Liver (tissue), 9 donors: Measurements from ENCODE around the gene GNB1. TPM values are rescaled to one million over a fixed set of nuclear protein-coding genes. Genes with fewer than 3 reads are reported as not detected.

Experiments used
- DNase-seq: peaks from one replicate; pipeline ENCODE4 v3.0.0-alpha.2; 2017; ENCODE audit warnings: low spot score
- H3K27ac ChIP-seq, 2 donors: one replicate each; pipeline ENCODE4 v1.7.0; 2013; ENCODE audit warnings: inconsistent platforms in 2 of 2, low read length in 2 of 2, control low read depth in 1 of 2, low read depth in 1 of 2, mild to moderate bottlenecking in 1 of 2
- H3K27me3 ChIP-seq, 4 donors: one replicate each; pipeline versions ENCODE4 v1.6.1 to v1.7.0; 2013; ENCODE audit warnings: low read length in 3 of 4, inconsistent platforms in 1 of 4, mild to moderate bottlenecking in 1 of 4, moderate library complexity in 1 of 4; ENCODE audit not compliant: control insufficient read depth in 4 of 4, insufficient read depth in 4 of 4
- H3K36me3 ChIP-seq, 4 donors: one replicate each; pipeline versions ENCODE4 v1.6.1 to v1.7.0; 2013; ENCODE audit warnings: low read length in 3 of 4, mild to moderate bottlenecking in 3 of 4, low read depth in 1 of 4, moderate library complexity in 1 of 4; ENCODE audit not compliant: control insufficient read depth in 4 of 4, insufficient read depth in 3 of 4
- H3K4me1 ChIP-seq, 4 donors: one replicate each; pipeline versions ENCODE4 v1.6.1 to v1.7.0; 2013; ENCODE audit warnings: low read length in 3 of 4, mild to moderate bottlenecking in 3 of 4, moderate library complexity in 1 of 4; ENCODE audit not compliant: control insufficient read depth in 4 of 4, insufficient read depth in 4 of 4
- H3K4me3 ChIP-seq, 3 donors: one replicate each; pipeline versions ENCODE4 v1.6.1 to v1.7.0; 2013; ENCODE audit warnings: low read length in 3 of 3, control low read depth in 1 of 3, low read depth in 1 of 3, mild to moderate bottlenecking in 1 of 3
- H3K9ac ChIP-seq, 2 donors: one replicate each; pipeline ENCODE4 v1.7.0; 2013; ENCODE audit warnings: low read length in 2 of 2, mild to moderate bottlenecking in 2 of 2, moderate library complexity in 2 of 2, control low read depth in 1 of 2, low read depth in 1 of 2
- H3K9me3 ChIP-seq, 4 donors: one replicate each; pipeline versions ENCODE4 v1.6.1 to v1.7.0; 2013; ENCODE audit warnings: low read length in 3 of 4; ENCODE audit not compliant: control insufficient read depth in 4 of 4
- EGR1 ChIP-seq, 2 donors: IDR thresholded peaks; 2 replicates each; pipeline ENCODE4 v1.6.1; 2016 to 2018; ENCODE audit warnings: antibody characterized with exemption in 2 of 2, low read depth in 2 of 2
- FOXA1 ChIP-seq: IDR thresholded peaks from 2 replicates; pipeline ENCODE4 v1.6.1; 2016; ENCODE audit warnings: antibody characterized with exemption
- FOXA2 ChIP-seq: IDR thresholded peaks from 2 replicates; pipeline ENCODE4 v1.6.1; 2016; ENCODE audit warnings: antibody characterized with exemption
- GABPA ChIP-seq, 2 donors: IDR thresholded peaks in 1 of 2; conservative IDR thresholded peaks in 1 of 2; 2 replicates each; pipeline ENCODE4 v1.6.1; 2016; ENCODE audit warnings: antibody characterized with exemption in 2 of 2, mild to moderate bottlenecking in 1 of 2, moderate library complexity in 1 of 2
- HNF4A ChIP-seq, 2 donors: conservative IDR thresholded peaks; 2 replicates each; pipeline ENCODE4 v1.6.1; 2016; ENCODE audit warnings: antibody characterized with exemption in 2 of 2, mild to moderate bottlenecking in 2 of 2
- HNF4G ChIP-seq: IDR thresholded peaks from 2 replicates; pipeline ENCODE4 v1.6.1; 2016; ENCODE audit warnings: antibody characterized with exemption
- JUND ChIP-seq, 2 donors: IDR thresholded peaks; 2 replicates each; pipeline ENCODE4 v1.6.1; 2016; ENCODE audit warnings: antibody characterized with exemption in 2 of 2
- NR2F2 ChIP-seq: IDR thresholded peaks from 2 replicates; pipeline ENCODE4 v1.6.1; 2016; ENCODE audit warnings: antibody characterized with exemption
- RAD21 ChIP-seq, 2 donors: IDR thresholded peaks; 2 replicates each; pipeline ENCODE4 v1.6.1; 2016; ENCODE audit warnings: antibody characterized with exemption in 2 of 2, mild to moderate bottlenecking in 2 of 2
- RXRA ChIP-seq, 2 donors: IDR thresholded peaks; 2 replicates each; pipeline ENCODE4 v1.6.1; 2017 to 2018; ENCODE audit warnings: antibody characterized with exemption in 2 of 2, mild to moderate bottlenecking in 1 of 2
- SP1 ChIP-seq: IDR thresholded peaks from 2 replicates; pipeline ENCODE4 v1.6.1; 2018; ENCODE audit warnings: antibody characterized with exemption, mild to moderate bottlenecking
- TAF1 ChIP-seq: conservative IDR thresholded peaks from 2 replicates; pipeline ENCODE4 v1.6.1; 2016; ENCODE audit warnings: antibody characterized with exemption, mild to moderate bottlenecking
- YY1 ChIP-seq: IDR thresholded peaks from 2 replicates; pipeline ENCODE4 v1.6.1; 2016; ENCODE audit warnings: antibody characterized with exemption, mild to moderate bottlenecking
- WGBS: extraction: QIAGEN DNeasy Blood & Tissue Kit; methylation state at CpG from one replicate; pipeline ENCODE4 v1.1.7; 2013; 5-methylcytosine and 5-hydroxymethylcytosine counted together
- polyA plus RNA-seq, 2 donors: library from polyadenylated mRNA; stranded (reverse) in 1 of 2; unstranded in 1 of 2; fragments of 200-250 nt in 1 of 2; fragments of >200 nt in 1 of 2; fragmentation: Nextera tagmentation in 1 of 2; extraction: Ambion mirVana in 1 of 2; gene quantifications; one replicate each; pipeline versions ENCODE4 v1.2.1 to v1.2.3, GENCODE V29; 2013 to 2015
- total RNA-seq, 2 donors: library from RNA; depleted of rRNA; stranded (reverse); fragments of >200 nt; gene quantifications; one replicate each; pipeline ENCODE4 v1.2.3, GENCODE V29; 2014
- TF ChIP-seq, protein P1 (sequence below): IDR thresholded peaks from 2 replicates; pipeline ENCODE4 v1.6.1; 2016; ENCODE audit warnings: antibody characterized with exemption, mild to moderate bottlenecking
- TF ChIP-seq, protein P2 (sequence below): fragments of 150-350 bp; IDR thresholded peaks from 2 replicates; pipeline ENCODE4 v1.5.1; 2017; ENCODE audit warnings: improper control_type of control experiment, low read depth, low read length; ENCODE audit not compliant: missing input control
- TF ChIP-seq, protein P3 (sequence below): IDR thresholded peaks from 2 replicates; pipeline ENCODE4 v1.6.1; 2016; ENCODE audit warnings: antibody characterized with exemption
- TF ChIP-seq, protein P4 (sequence below): IDR thresholded peaks from 2 replicates; pipeline ENCODE4 v1.6.1; 2016; ENCODE audit warnings: antibody characterized with exemption
- TF ChIP-seq, protein P5 (sequence below): IDR thresholded peaks from 2 replicates; pipeline ENCODE4 v1.6.1; 2016; ENCODE audit warnings: antibody characterized with exemption
- donor health status: healthy.
- donor health status: healthy.
- donor health status: healthy.
- donor health status: healthy.
- donor health status: healthy.

The GNB1 gene
- total and polyA plus RNA-seq, 4 donors, result 22.3 to 68.5 (median 52.7) TPM

DNA sequence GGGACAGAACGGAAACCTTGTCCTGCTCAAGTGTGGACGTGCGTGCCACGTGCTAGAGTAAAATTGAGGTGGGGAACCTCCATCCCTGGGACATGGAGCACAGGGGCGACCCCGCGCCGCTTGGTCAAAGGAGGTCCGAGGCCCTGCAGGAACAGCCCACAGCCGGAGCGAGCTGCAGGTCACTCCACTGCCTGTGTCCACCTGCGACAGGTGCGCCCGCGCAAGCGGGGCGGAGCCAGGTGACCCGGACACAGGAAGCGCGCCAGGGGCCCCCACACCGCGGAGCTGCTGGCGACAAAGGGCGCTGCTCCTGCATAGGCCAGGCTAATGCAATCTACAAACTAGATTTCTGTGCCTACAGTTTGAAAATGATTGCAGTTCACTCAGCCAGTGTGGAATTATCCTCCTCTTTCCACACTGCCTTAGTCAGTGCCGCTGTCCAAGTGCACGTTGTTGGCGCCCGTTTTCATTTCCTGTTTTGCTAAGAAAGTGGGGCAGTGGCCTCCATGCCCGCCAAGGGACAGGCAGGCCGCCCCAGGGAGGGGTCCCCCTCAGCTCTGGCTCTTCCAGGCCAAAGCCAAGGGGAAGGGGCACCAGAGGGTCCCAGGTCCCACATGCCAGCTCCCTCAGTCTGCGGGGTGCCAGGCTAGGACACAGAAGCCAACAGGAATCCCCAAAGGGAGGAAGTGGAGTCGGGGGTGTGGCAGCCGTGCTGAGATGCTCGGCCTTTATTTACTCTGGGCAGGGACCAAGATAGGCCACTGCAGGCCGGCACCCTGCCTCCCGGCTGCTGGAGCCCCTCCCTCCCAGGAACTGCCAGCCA, 108.3 kb downstream of the GNB1 start:
- peaks cover 8 to 32% (median 19%) of the 10 kb centered on the region in 4 donors for H3K4me1 ChIP-seq
- H3K36me3 ChIP-seq, result peaks cover 2 to 27% (median 17%) of the 10 kb centered on the region in 4 donors
- peak overlapping the region; percentile 63 to 86 for H3K27ac ChIP-seq
- 4% methylated on average over 36 of the region's 36 CpGs for WGBS
- no peaks in the 10 kb centered on the region for H3K27me3 ChIP-seq
- H3K9ac ChIP-seq, result no peak overlapping the region
- no peaks in the 10 kb centered on the region for H3K9me3 ChIP-seq
- peak; percentile 41 for DNase-seq
- TF ChIP-seq HNF4G (no peak), YY1 (peak; percentile 59), RXRA (IDR thresholded peaks at IDR 0.05) (peak in 1 of 2 donors; percentile 40), RAD21 (IDR thresholded peaks at IDR 0.05) (peak in 1 of 2 donors; percentile 31), NR2F2 (peak; percentile 20), HNF4A (conservative IDR thresholded peaks at IDR 0.05) (peak; percentile 12 to 17), FOXA2 (peak; percentile 81), EGR1 (IDR thresholded peaks at IDR 0.05; ENCODE audit: low read depth in 2 of 2) (no peak), FOXA1 (peak; percentile 72), SP1 (peak; percentile 52), TAF1 (no peak), GABPA (IDR thresholded peaks at IDR 0.05 in 1 of 2, conservative IDR thresholded peaks at IDR 0.05 in 1 of 2) (peak in 1 of 2 donors; percentile 30), JUND (IDR thresholded peaks at IDR 0.05) (no peak)
- TF ChIP-seq, protein P1, sequence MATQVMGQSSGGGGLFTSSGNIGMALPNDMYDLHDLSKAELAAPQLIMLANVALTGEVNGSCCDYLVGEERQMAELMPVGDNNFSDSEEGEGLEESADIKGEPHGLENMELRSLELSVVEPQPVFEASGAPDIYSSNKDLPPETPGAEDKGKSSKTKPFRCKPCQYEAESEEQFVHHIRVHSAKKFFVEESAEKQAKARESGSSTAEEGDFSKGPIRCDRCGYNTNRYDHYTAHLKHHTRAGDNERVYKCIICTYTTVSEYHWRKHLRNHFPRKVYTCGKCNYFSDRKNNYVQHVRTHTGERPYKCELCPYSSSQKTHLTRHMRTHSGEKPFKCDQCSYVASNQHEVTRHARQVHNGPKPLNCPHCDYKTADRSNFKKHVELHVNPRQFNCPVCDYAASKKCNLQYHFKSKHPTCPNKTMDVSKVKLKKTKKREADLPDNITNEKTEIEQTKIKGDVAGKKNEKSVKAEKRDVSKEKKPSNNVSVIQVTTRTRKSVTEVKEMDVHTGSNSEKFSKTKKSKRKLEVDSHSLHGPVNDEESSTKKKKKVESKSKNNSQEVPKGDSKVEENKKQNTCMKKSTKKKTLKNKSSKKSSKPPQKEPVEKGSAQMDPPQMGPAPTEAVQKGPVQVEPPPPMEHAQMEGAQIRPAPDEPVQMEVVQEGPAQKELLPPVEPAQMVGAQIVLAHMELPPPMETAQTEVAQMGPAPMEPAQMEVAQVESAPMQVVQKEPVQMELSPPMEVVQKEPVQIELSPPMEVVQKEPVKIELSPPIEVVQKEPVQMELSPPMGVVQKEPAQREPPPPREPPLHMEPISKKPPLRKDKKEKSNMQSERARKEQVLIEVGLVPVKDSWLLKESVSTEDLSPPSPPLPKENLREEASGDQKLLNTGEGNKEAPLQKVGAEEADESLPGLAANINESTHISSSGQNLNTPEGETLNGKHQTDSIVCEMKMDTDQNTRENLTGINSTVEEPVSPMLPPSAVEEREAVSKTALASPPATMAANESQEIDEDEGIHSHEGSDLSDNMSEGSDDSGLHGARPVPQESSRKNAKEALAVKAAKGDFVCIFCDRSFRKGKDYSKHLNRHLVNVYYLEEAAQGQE, result peak; percentile 27
- TF ChIP-seq, protein P2, sequence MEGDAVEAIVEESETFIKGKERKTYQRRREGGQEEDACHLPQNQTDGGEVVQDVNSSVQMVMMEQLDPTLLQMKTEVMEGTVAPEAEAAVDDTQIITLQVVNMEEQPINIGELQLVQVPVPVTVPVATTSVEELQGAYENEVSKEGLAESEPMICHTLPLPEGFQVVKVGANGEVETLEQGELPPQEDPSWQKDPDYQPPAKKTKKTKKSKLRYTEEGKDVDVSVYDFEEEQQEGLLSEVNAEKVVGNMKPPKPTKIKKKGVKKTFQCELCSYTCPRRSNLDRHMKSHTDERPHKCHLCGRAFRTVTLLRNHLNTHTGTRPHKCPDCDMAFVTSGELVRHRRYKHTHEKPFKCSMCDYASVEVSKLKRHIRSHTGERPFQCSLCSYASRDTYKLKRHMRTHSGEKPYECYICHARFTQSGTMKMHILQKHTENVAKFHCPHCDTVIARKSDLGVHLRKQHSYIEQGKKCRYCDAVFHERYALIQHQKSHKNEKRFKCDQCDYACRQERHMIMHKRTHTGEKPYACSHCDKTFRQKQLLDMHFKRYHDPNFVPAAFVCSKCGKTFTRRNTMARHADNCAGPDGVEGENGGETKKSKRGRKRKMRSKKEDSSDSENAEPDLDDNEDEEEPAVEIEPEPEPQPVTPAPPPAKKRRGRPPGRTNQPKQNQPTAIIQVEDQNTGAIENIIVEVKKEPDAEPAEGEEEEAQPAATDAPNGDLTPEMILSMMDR, result no peak
- TF ChIP-seq, protein P3, sequence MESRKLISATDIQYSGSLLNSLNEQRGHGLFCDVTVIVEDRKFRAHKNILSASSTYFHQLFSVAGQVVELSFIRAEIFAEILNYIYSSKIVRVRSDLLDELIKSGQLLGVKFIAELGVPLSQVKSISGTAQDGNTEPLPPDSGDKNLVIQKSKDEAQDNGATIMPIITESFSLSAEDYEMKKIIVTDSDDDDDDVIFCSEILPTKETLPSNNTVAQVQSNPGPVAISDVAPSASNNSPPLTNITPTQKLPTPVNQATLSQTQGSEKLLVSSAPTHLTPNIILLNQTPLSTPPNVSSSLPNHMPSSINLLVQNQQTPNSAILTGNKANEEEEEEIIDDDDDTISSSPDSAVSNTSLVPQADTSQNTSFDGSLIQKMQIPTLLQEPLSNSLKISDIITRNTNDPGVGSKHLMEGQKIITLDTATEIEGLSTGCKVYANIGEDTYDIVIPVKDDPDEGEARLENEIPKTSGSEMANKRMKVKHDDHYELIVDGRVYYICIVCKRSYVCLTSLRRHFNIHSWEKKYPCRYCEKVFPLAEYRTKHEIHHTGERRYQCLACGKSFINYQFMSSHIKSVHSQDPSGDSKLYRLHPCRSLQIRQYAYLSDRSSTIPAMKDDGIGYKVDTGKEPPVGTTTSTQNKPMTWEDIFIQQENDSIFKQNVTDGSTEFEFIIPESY, result no peak
- TF ChIP-seq, protein P4, sequence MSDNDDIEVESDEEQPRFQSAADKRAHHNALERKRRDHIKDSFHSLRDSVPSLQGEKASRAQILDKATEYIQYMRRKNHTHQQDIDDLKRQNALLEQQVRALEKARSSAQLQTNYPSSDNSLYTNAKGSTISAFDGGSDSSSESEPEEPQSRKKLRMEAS, result no peak
- TF ChIP-seq, protein P5, sequence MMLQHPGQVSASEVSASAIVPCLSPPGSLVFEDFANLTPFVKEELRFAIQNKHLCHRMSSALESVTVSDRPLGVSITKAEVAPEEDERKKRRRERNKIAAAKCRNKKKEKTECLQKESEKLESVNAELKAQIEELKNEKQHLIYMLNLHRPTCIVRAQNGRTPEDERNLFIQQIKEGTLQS, result no peak
- H3K4me3 ChIP-seq, result peak overlapping the region in 2 of 3 donors; percentile 16 to 22
